A549 treated with DMSO at 1 μM for 4 hours (cell line): ENCODE measurements around the gene TOP1. TPM values are rescaled to one million over a fixed set of nuclear protein-coding genes. Genes with fewer than 3 reads are reported as not detected.

Source experiments
- total RNA-seq: library from RNA; stranded (reverse); fragments of 200-300 nt; extraction: Qiagen RNA extraction; gene quantifications from 5 replicates; pipeline ENCODE4 v1.2.3, GENCODE V29; 2022; ENCODE audit warnings: low read depth

The TOP1 gene
- total RNA-seq: 67.9 to 83.3 TPM (median 75.2 TPM) in 5 replicates

GRCh38 chr20:41028359-41029149, at the start of gene TOP1:
Gene TOP1, plus strand, starts transcription at chr20:41028822. Its CDS starts 246 bp downstream, at chr20:41029068.

GRCh38 chr20:41136680-41137613, 108.3 kb downstream of the TOP1 start, which contains the start of gene PLCG1:
Gene PLCG1, plus strand, starts transcription at chr20:41137543. Its CDS starts 99 bp downstream, at chr20:41137642.

Other genes starting within 250 kb of the TOP1 start
- 34.5 to 40.9 TPM (median 36.0 TPM) in 5 replicates for gene PLCG1, start 108.7 kb downstream of the TOP1 start, total RNA-seq